Astrocyte (in vitro differentiated cells and primary cell): ENCODE data around the gene SLC38A1.

Experiments
- EZH2 ChIP-seq: IDR thresholded peaks from 2 replicates; pipeline ENCODE4 v1.6.1; 2012; ENCODE audit warnings: mild to moderate bottlenecking, low read length, inconsistent platforms; ENCODE audit not compliant: insufficient read depth
- TF ChIP-seq, protein P1 (sequence below): IDR thresholded peaks from 2 replicates; pipeline ENCODE4 v1.5.1; 2011; ENCODE audit warnings: low read depth, mild to moderate bottlenecking, inconsistent platforms, low read length, moderate library complexity; ENCODE audit not compliant: insufficient read depth

DNA sequence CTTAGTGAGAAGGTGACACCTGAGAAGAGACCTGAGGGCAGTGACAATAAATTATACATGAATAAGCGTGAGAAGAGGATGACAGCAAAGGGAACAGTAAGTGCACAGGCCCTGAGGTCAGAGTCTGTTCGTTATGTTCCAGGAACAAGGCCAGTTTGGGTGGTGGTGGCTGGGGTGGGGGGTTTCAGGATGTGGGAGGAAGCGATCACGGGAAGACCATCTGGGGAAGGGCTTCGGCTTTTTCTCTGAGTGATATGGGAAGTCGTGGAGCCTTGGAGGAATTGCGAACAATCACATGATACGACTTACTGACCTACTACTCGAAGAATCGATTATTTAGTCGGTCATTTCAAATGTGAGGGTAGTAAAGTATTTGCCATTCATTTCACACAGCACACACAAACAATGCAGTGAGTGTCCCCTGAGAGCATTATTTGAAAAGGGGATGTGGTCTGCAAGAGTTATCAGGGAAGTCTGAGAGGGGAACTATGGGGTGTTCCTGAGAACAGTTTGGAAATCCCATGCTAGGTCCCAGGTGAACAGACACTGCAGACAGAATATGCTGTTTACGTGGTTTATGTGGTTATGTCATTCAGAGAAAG is 94.7 kb downstream of the SLC38A1 start:
- TF ChIP-seq, protein P1, sequence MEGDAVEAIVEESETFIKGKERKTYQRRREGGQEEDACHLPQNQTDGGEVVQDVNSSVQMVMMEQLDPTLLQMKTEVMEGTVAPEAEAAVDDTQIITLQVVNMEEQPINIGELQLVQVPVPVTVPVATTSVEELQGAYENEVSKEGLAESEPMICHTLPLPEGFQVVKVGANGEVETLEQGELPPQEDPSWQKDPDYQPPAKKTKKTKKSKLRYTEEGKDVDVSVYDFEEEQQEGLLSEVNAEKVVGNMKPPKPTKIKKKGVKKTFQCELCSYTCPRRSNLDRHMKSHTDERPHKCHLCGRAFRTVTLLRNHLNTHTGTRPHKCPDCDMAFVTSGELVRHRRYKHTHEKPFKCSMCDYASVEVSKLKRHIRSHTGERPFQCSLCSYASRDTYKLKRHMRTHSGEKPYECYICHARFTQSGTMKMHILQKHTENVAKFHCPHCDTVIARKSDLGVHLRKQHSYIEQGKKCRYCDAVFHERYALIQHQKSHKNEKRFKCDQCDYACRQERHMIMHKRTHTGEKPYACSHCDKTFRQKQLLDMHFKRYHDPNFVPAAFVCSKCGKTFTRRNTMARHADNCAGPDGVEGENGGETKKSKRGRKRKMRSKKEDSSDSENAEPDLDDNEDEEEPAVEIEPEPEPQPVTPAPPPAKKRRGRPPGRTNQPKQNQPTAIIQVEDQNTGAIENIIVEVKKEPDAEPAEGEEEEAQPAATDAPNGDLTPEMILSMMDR, result no peak
- no peak for TF ChIP-seq EZH2
